Left lung (tissue), 10 donors: Measurements from ENCODE around the gene MED12L. TPM values are rescaled to one million over a fixed set of nuclear protein-coding genes. Genes with fewer than 3 reads are reported as not detected.
A peak's percentile ranks its signal among the peaks of the same experiment; 100 is the strongest.

Source experiments
- ATAC-seq: fragments of 200-7000 bp; cut with Tn5 transposase; one replicate; pipeline ENCODE4 v1.9.1; 2020; ENCODE audit warnings: moderate library complexity
- DNase-seq, 4 donors: peaks; one replicate each; pipeline ENCODE4 v3.0.0-alpha.2; 2013 to 2020
- H3K27ac ChIP-seq, 2 donors: fragments of 200-600 bp; sonication (generic) in 1 of 2; one replicate each; pipeline versions ENCODE4 v1.5.0 to v1.8.0; 2020 to 2021
- H3K27me3 ChIP-seq, 2 donors: fragments of 200-600 bp; sonication (generic) in 1 of 2; one replicate each; pipeline versions ENCODE4 v1.5.0 to v1.8.0; 2020 to 2021
- H3K36me3 ChIP-seq, 2 donors: fragments of 200-600 bp; sonication (generic) in 1 of 2; one replicate each; pipeline versions ENCODE4 v1.5.0 to v1.8.0; 2020 to 2021
- H3K4me1 ChIP-seq, 2 donors: fragments of 200-600 bp; one replicate each; pipeline ENCODE4 v1.8.0; 2021
- H3K4me3 ChIP-seq, 2 donors: fragments of 200-600 bp; sonication (generic) in 1 of 2; one replicate each; pipeline versions ENCODE4 v1.5.0 to v1.8.0; 2020 to 2021; ENCODE audit warnings: mild to moderate bottlenecking in 1 of 2
- H3K9me3 ChIP-seq, 2 donors: fragments of 200-600 bp; sonication (generic) in 1 of 2; one replicate each; pipeline versions ENCODE4 v1.5.0 to v1.8.0; 2020 to 2021
- CTCF ChIP-seq, 2 donors: fragments of 200-600 bp; sonication (generic) in 1 of 2; IDR thresholded peaks; one replicate each; pipeline versions ENCODE4 v1.5.0 to v1.8.0; 2021; ENCODE audit warnings: antibody characterized with exemption in 2 of 2
- intact Hi-C, 2 donors: fragments of 100-400 bp; cut with DNase I; formaldehyde crosslinking; loops; one replicate each; pipeline versions ENCODE4 v1.11.2 to v1.14.2; 2022
- polyA plus RNA-seq, 6 donors: library from polyadenylated mRNA; unstranded; fragments of 120-200 nt; gene quantifications; one replicate each; pipeline ENCODE4 v1.2.1, GENCODE V29; 2013; ENCODE audit not compliant: insufficient read length in 6 of 6
- total RNA-seq, 2 donors: library from RNA; stranded (reverse); fragmentation: NEBNext Ultra II Directional; extraction: Animal tissue kit (Norgen Biotek cat#: 25700); gene quantifications; one replicate each; pipeline ENCODE4 v1.2.1, GENCODE V29; 2021
- donor health status: DM: no; HTN: yes; CAD: no.
- donor health status: DM: no; HTN: no; CAD: no.

Gene MED12L
- total and polyA plus RNA-seq, 8 donors, result 0.66 to 1.0 (median 0.77) TPM

- H3K9me3 ChIP-seq, result no peaks in the 10 kb centered on the region
- peak; percentile 71 for ATAC-seq
- peak in 1 of 4 donors; percentile 26 for DNase-seq
Measured at GRCh38 chr3:151197981-151198767, 112.7 kb downstream of the MED12L start.

GRCh38 chr3:151198849-151199248 is 113.4 kb downstream of the MED12L start:
- TF ChIP-seq CTCF (IDR thresholded peaks at IDR 0.05), result no peak
- ATAC-seq, result no peak
- no peaks in the 10 kb centered on the region for H3K27me3 ChIP-seq
- no peak for DNase-seq
- no peak overlapping the region for H3K4me3 ChIP-seq
- H3K9me3 ChIP-seq, result no peaks in the 10 kb centered on the region
- intact Hi-C loops, result no loop called here
- no peaks in the 10 kb centered on the region for H3K4me1 ChIP-seq
- no peak overlapping the region for H3K27ac ChIP-seq
- H3K36me3 ChIP-seq, result no peaks in the 10 kb centered on the region

More at GRCh38 chr3:151197981-151198767, 112.7 kb downstream of the MED12L start:
- H3K4me3 ChIP-seq, result no peak overlapping the region
- intact Hi-C loops, result no loop called here
- TF ChIP-seq CTCF (IDR thresholded peaks at IDR 0.05), result no peak
- no peaks in the 10 kb centered on the region for H3K27me3 ChIP-seq
- H3K4me1 ChIP-seq, result no peaks in the 10 kb centered on the region
- peak overlapping the region in 1 of 2 donors; percentile 26 for H3K27ac ChIP-seq
- H3K36me3 ChIP-seq, result no peaks in the 10 kb centered on the region

GRCh38 chr3:151199554-151200438 is 114.3 kb downstream of the MED12L start:
- DNase-seq (no peak), ATAC-seq (no peak)
- intact Hi-C loops, result no loop called here
- Histone ChIP-seq H3K4me1 (no peaks in the 10 kb centered on the region), H3K27me3 (no peaks in the 10 kb centered on the region), H3K4me3 (no peak overlapping the region), H3K36me3 (no peaks in the 10 kb centered on the region), H3K27ac (no peak overlapping the region), H3K9me3 (no peaks in the 10 kb centered on the region)
- no peak for TF ChIP-seq CTCF (IDR thresholded peaks at IDR 0.05)

GRCh38 chr3:151200586-151200985 is 115.1 kb downstream of the MED12L start:
- TF ChIP-seq CTCF (IDR thresholded peaks at IDR 0.05), result no peak
- Histone ChIP-seq H3K9me3 (no peaks in the 10 kb centered on the region), H3K4me1 (no peaks in the 10 kb centered on the region), H3K27me3 (no peaks in the 10 kb centered on the region), H3K27ac (no peak overlapping the region), H3K4me3 (no peak overlapping the region), H3K36me3 (no peaks in the 10 kb centered on the region)
- ATAC-seq (no peak), DNase-seq (no peak)
- intact Hi-C loops, result no loop called here
